GM12892 (cell line): ENCODE measurements around the gene HABP4.

ENCODE experiments used
- POLR2A ChIP-seq: IDR thresholded peaks from 2 replicates; pipeline ENCODE4 v1.6.1; 2011; ENCODE audit warnings: low read depth, low read length, control low read depth
- POLR2AphosphoS5 ChIP-seq: IDR thresholded peaks from 2 replicates; pipeline ENCODE4 v1.6.1; 2011; ENCODE audit warnings: low read depth, low read length, control low read depth

- no peak for TF ChIP-seq POLR2AphosphoS5
- no peak for TF ChIP-seq POLR2A
These were observed 45.4 kb downstream of the HABP4 start for GRCh38 chr9:96495341-96495740.
